Endothelial cell of umbilical vein (primary cell): ENCODE measurements around the gene C1orf174.

Experiments used
- EZH2 ChIP-seq: IDR thresholded peaks from 2 replicates; pipeline ENCODE4 v1.6.1; 2012; ENCODE audit warnings: borderline replicate concordance, low read depth, mild to moderate bottlenecking, moderate library complexity, low read length, inconsistent platforms; ENCODE audit not compliant: severe bottlenecking
- POLR2A ChIP-seq: IDR thresholded peaks from 2 replicates; pipeline ENCODE4 v1.6.1; 2012; ENCODE audit warnings: low read depth, mild to moderate bottlenecking, control low read depth, low read length
- POLR2AphosphoS5 ChIP-seq: IDR thresholded peaks from 2 replicates; pipeline ENCODE4 v1.6.1; 2012; ENCODE audit warnings: low read depth, mild to moderate bottlenecking, control low read depth, low read length, moderate library complexity; ENCODE audit not compliant: insufficient read depth
- TF ChIP-seq, protein P1 (sequence below), 2 donors: IDR thresholded peaks; 1 replicate in 1 of 2; 2 replicates in 1 of 2; pipeline ENCODE4 v1.5.1; 2011; ENCODE audit warnings: low read length in 2 of 2, mild to moderate bottlenecking in 2 of 2, moderate library complexity in 2 of 2, control low read depth in 1 of 2, inconsistent platforms in 1 of 2, low read depth in 1 of 2; ENCODE audit not compliant: insufficient read depth in 1 of 2; ENCODE audit errors: extremely low read depth in 1 of 2
- TF ChIP-seq, protein P2 (sequence below): IDR thresholded peaks from 2 replicates; pipeline ENCODE4 v1.6.1; 2011; ENCODE audit not compliant: insufficient read depth, insufficient read length

DNA sequence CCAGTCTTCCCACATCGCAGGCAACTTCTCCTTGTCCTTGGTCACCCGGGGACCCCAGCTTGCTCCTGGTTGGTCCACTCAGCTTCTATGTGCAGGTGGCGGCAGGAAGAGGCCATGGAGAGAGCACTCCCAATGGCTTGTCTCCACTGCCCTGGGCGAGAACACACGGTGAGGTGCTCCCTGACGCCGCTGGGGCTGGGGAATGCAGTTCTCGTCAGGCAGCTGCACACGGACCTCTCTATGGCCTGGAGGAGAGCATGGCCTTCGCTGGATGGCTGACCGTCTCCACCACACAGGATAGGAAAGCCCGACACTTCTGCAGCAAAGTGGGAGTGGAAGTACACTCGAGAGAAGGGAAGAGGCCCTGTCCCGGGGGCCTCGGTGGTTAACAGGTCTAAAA, 11.8 kb downstream of the C1orf174 start:
- TF ChIP-seq, protein P1, sequence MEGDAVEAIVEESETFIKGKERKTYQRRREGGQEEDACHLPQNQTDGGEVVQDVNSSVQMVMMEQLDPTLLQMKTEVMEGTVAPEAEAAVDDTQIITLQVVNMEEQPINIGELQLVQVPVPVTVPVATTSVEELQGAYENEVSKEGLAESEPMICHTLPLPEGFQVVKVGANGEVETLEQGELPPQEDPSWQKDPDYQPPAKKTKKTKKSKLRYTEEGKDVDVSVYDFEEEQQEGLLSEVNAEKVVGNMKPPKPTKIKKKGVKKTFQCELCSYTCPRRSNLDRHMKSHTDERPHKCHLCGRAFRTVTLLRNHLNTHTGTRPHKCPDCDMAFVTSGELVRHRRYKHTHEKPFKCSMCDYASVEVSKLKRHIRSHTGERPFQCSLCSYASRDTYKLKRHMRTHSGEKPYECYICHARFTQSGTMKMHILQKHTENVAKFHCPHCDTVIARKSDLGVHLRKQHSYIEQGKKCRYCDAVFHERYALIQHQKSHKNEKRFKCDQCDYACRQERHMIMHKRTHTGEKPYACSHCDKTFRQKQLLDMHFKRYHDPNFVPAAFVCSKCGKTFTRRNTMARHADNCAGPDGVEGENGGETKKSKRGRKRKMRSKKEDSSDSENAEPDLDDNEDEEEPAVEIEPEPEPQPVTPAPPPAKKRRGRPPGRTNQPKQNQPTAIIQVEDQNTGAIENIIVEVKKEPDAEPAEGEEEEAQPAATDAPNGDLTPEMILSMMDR (IDR thresholded peaks at IDR 0.05; ENCODE audit: extremely low read depth in 1 of 2, insufficient read depth in 1 of 2, low read depth in 1 of 2, low read length in 2 of 2), result no peak
- TF ChIP-seq, protein P2, sequence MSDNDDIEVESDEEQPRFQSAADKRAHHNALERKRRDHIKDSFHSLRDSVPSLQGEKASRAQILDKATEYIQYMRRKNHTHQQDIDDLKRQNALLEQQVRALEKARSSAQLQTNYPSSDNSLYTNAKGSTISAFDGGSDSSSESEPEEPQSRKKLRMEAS, result no peak
- TF ChIP-seq POLR2A, result no peak
- no peak for TF ChIP-seq EZH2
- TF ChIP-seq POLR2AphosphoS5, result no peak
